ENCODE measurements around the gene PYCARD.

The PYCARD gene

DNA sequence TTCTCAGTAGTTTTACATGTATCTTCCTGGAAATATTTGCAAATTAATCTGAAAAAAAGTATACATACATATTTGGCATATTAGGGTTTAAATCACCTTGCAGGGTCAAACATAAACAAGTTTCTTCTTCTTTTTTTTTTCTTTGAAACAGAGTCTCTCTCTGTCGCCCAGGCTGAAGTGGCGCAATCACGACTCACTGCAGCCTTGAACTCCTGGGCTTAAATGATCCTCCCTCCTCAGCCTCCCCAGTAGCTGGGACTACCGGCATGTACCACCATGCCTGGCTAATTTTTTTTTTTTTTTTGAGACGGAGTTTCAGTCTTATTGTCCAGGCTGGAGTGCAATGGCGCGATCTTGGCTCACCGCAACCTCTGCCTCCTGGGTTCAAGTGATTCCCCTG lies 35.2 kb downstream of the PYCARD start:
- no peak for DNase-seq (ENCODE audit: low read depth in 2 of 2, low spot score in 1 of 2)

DNA sequence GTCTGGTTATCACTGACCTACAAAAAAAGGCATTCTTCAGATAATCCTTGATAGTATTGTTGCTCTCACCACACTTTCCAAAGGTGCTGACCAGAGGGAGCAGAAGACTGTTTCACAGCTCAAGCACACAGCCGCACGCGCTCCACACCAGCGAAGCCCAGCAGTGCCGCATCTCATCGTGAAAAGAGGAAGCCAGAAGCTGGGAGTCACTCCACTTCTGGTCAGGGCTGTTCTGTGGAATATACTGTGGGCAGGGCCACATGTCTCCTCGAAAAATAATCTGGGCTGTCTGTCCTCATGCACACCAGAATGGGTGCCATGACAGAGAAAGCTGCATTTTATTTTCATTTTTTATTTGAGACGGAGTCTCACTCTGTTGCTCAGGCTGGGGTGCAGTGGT lies 45.4 kb downstream of the PYCARD start:
- no peak for DNase-seq (ENCODE audit: low read depth in 2 of 2, low spot score in 1 of 2)
